EL (cell line): ENCODE results near the gene SLC35G4.
"Not testable (repeated sequence)": the region's sequence is repeated elsewhere in the genome, so short reads cannot be mapped to it uniquely, and the experiment has no call there.

Experiments used
- DNase-seq: peaks from one replicate; pipeline ENCODE4 v3.0.0-alpha.2; 2016

Gene SLC35G4

GRCh38 chr18:11614042-11614441, 4.6 kb downstream of the SLC35G4 start:
- not testable (repeated sequence) for DNase-seq

- not testable (repeated sequence) for DNase-seq
Observed at GRCh38 chr18:11614981-11615380, 5.6 kb downstream of the SLC35G4 start.

- DNase-seq: not testable (repeated sequence)
Observed at GRCh38 chr18:11647310-11647709, 37.9 kb downstream of the SLC35G4 start.

DNA sequence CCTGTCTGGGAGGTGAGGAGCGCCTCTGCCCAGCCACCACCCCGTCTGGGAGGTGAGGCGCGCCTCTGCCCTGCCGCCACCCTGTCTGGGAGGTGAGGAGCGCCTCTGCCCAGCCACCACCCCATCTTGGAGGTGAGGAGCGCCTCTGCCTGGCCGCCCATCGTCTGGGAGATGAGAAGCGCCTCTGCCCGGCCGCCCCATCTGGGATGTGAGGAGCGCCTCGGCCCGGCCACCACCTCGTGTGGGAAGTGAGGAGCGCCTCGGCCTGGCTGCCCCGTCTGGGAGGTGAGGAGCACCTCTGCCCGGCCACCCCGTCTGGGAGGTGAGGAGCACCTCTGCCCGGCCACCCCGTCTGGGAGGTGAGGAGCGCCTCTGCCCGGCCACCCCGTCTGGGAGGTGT, 38.4 kb downstream of the SLC35G4 start:
- not testable (repeated sequence) for DNase-seq

DNA sequence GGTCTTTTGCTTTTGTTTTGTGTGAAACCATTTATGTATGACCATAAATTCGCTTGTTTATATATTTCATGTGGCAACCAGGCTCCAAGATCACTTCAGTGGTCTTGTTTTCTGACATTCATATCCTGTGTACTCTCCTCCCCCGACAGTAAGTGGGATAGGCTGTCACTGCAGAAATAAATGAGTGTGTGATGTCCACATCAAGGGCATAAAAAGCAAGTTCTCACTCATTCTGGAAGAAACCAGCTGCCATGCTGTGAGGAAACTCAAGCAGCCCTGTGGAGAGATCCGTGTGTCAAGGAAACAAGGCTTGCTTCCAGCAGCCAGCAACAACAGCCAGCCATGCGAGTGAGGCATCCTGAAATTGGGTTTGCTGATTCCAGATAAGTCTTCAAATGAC, 40.4 kb downstream of the SLC35G4 start:
- no peak for DNase-seq

DNA sequence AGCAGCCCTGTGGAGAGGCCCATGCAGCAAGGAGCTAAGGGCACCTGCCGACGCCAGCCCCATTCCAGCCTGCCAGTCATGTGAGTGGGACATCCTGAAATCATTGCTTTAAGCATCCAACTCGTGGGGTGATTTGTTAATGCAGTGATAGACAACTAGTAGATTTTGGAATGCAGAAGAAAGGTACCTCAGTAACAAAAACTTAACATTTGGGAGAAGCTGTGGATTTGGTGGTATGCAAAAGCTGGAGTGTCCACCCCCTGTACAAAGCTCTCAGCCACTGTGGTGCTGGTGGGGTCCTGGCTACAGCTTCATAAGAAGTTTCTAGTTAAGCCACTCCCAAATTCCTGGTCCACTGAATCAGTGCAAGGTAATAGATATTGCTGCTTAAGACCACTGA, 42.5 kb downstream of the SLC35G4 start:
- DNase-seq: no peak

- no peak for DNase-seq
Observed at GRCh38 chr18:11653521-11653920, 44.1 kb downstream of the SLC35G4 start.

GRCh38 chr18:11654736-11655605, 45.6 kb downstream of the SLC35G4 start:
- peak; percentile 28 for DNase-seq

- no peak for DNase-seq
Observed at GRCh38 chr18:11655606-11655932, 46.2 kb downstream of the SLC35G4 start.

GRCh38 chr18:11657152-11657551, 47.8 kb downstream of the SLC35G4 start:
- no peak for DNase-seq

- DNase-seq: no peak
Observed at GRCh38 chr18:11657554-11657953, 48.2 kb downstream of the SLC35G4 start.

GRCh38 chr18:11658019-11658418, 48.6 kb downstream of the SLC35G4 start:
- DNase-seq: no peak

GRCh38 chr18:11658989-11659388, 49.6 kb downstream of the SLC35G4 start:
- DNase-seq: no peak
